HFF-Myc (cell line): ENCODE results near the gene PRPF4.
A peak's percentile ranks its signal among the peaks of the same experiment; 100 is the strongest.

Source experiments
- DNase-seq: peaks from one replicate; pipeline ENCODE4 v3.0.0-alpha.2; 2011; ENCODE audit warnings: low read depth; ENCODE audit errors: extremely low read depth
- H3K4me3 ChIP-seq: replicated peaks from 2 replicates; pipeline ENCODE4 v1.5.1; 2011; ENCODE audit warnings: low read depth, mild to moderate bottlenecking, control low read depth, low read length
- TF ChIP-seq, protein P1 (sequence below): IDR thresholded peaks from 2 replicates; pipeline ENCODE4 v1.5.1; 2012; ENCODE audit warnings: mild to moderate bottlenecking, low read depth, low read length, control low read depth; ENCODE audit errors: missing control alignments

The PRPF4 gene

DNA sequence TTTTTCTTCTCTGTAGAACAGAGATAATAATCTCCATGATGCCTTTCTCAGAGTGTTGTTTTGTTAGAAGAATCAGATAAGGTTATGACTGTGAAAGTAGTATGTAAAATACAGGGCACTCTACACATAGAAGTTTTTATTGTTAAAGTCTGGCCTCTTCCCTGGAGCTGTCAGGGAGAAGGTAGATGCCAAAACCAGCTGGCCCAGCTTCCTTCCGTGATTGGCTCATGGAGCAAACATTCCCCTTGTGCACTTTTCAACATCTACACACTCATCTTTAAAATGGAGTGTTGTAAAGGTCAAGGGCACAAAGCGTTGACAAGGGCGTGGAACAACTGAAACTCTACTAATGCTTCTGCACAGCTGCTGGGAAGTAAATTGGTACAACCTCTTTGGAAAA, 35.1 kb downstream of the PRPF4 start:
- no peak overlapping the region for H3K4me3 ChIP-seq
- TF ChIP-seq, protein P1, sequence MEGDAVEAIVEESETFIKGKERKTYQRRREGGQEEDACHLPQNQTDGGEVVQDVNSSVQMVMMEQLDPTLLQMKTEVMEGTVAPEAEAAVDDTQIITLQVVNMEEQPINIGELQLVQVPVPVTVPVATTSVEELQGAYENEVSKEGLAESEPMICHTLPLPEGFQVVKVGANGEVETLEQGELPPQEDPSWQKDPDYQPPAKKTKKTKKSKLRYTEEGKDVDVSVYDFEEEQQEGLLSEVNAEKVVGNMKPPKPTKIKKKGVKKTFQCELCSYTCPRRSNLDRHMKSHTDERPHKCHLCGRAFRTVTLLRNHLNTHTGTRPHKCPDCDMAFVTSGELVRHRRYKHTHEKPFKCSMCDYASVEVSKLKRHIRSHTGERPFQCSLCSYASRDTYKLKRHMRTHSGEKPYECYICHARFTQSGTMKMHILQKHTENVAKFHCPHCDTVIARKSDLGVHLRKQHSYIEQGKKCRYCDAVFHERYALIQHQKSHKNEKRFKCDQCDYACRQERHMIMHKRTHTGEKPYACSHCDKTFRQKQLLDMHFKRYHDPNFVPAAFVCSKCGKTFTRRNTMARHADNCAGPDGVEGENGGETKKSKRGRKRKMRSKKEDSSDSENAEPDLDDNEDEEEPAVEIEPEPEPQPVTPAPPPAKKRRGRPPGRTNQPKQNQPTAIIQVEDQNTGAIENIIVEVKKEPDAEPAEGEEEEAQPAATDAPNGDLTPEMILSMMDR: no peak
- DNase-seq: no peak

DNA sequence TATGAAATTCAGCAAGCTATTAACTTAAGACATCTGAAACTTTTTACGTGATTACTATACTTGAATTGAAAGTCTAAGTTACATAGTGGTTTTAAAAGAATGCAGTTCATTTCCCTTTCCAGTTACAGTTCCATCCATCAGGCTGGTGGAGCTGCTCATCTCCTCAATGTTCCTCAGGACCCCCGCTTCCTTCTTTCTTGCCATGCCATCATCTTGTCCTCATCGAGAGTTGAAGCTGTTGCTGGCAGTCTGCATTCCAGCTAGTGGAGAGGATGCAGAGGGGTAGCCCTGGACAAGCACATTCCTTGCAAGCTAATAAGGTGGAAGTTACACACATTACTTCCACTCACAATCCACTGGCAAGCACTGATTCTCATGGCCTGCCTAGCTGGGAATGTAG, 36.5 kb downstream of the PRPF4 start:
- peak; percentile 10 for DNase-seq
- TF ChIP-seq, protein P1: no peak
- H3K4me3 ChIP-seq: no peak overlapping the region

DNA sequence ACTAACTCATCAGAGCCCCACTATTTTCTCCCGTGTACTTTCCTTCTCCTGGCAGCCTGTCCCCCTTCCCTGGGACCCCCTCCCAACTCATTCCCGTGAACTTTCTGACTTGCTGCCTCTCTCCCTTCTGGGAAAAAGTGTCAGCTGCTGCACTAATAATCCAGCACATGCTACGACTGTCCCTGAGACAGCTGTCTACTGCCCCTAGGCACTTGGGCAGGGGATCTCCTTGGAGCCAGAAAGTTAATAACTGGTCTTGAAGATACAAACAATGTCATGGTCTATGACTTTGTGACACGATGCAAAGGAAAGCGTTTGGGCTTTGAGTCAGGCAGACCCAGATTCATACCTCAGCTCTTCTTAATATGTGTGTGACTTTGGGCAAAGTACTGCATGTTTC, 37.8 kb downstream of the PRPF4 start:
- TF ChIP-seq, protein P1: no peak
- no peak overlapping the region for H3K4me3 ChIP-seq

DNA sequence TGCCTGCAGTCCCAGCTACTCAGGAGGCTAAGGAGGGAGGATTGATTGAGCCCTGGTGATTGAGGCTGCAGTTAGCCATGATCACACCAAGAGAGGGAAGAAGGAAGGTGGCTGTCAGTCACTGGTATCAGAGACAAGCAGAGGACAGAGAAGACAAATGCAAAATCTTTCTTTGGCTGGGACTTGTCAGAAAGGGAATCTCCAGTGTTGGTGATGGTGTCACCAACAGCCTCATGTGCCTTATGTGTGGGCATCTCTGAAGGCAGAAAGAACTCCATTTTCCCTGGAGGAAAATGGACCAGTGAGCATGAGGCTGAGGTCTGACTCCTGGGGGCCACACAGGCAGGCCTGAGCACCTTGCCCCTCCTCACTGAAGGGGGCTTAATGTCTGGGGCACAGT, 39.8 kb downstream of the PRPF4 start:
- no peak for DNase-seq
- H3K4me3 ChIP-seq: no peak overlapping the region
- TF ChIP-seq, protein P1: no peak

More for the DNA sequence above, 37.8 kb downstream of the PRPF4 start:
- DNase-seq: no peak

DNA sequence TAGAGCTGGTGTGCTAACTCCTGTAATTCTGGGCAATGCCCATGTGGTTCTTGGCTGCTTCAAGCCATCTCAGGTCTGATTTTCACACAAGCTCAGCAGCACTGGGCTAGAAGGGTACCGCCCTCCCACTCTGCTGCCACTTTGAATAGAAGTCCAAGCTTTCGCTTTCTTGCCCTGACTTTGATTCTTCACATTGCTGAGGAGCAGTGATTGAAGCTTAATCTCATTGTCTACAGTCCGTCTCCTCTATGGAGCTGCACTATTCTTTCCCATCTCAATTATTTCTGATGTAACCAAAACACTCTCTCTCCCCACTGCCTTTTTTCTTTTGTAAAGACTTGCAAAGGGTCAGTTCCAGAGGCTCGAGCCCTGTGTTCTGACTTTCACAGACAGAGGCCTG, 40.6 kb downstream of the PRPF4 start:
- no peak overlapping the region for H3K4me3 ChIP-seq
- TF ChIP-seq, protein P1: no peak
- no peak for DNase-seq

DNA sequence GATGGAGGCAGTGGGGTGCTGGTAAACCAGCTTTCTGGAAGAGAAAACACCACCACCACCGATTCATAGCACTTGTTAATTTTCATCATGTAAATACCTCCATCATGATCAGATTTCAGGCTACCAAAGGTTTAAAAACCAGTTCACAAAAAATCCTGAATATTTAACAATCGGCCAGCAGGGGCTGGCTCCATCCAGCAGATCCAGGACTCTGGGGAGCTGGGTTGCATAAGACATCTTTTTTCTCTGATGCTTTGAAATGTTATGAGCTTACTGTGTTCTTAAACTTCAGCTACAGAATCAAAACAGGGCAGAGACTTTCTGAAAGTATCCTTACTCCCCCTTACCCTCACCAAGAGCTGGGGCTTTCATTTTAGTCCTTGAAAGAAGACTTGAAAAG, 42.3 kb downstream of the PRPF4 start:
- no peak for DNase-seq
- TF ChIP-seq, protein P1: no peak

DNA sequence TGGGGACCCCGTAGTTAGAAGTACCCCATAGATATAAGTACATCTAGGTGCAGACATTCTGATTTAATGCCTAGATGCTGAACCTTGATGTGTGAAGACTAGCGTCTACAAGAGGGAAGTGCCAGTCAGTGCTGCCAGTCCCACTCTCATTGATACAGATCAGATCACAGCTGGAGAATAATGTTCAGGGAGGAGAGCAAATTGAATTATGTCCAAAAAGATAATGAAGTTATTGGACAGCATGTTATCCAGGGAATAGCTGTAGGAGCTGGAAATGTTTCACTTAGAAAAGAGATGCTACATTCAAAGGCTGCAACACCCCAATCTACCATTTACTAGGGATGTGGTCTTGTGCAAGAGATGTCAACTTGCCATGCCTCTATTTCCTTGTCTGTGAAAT, 43.6 kb downstream of the PRPF4 start:
- H3K4me3 ChIP-seq: no peak overlapping the region
- TF ChIP-seq, protein P1: no peak
- DNase-seq: no peak

More for the DNA sequence above, 42.3 kb downstream of the PRPF4 start:
- no peak overlapping the region for H3K4me3 ChIP-seq
